Activated T-cell treated with anti-CD3 and anti-CD28 coated beads for 1 hour (primary cell): Measurements from ENCODE around the gene RGS3.

Experiments used
- DNase-seq: peaks from one replicate; pipeline ENCODE4 v3.0.0-alpha.2; 2020; ENCODE audit warnings: low read depth

The RGS3 gene

GRCh38 chr9:113511856-113512761 lies 48.6 kb downstream of the RGS3 start:
- DNase-seq: peak; percentile 45

- DNase-seq: no peak
These were observed 49.6 kb downstream of the RGS3 start for GRCh38 chr9:113513111-113513510.

- DNase-seq: no peak
These were observed 50.0 kb downstream of the RGS3 start for GRCh38 chr9:113513536-113513935.

GRCh38 chr9:113514061-113514460 lies 50.5 kb downstream of the RGS3 start:
- DNase-seq: no peak

- DNase-seq: no peak
These were observed 51.2 kb downstream of the RGS3 start for GRCh38 chr9:113514748-113515147.

GRCh38 chr9:113515862-113516261 lies 52.3 kb downstream of the RGS3 start:
- DNase-seq: no peak

GRCh38 chr9:113516840-113517577 lies 53.5 kb downstream of the RGS3 start:
- peak; percentile 40 for DNase-seq

- DNase-seq: no peak
These were observed 56.0 kb downstream of the RGS3 start for GRCh38 chr9:113519426-113520108.

GRCh38 chr9:113520109-113520642 lies 56.6 kb downstream of the RGS3 start:
- no peak for DNase-seq

GRCh38 chr9:113521693-113522255 lies 58.2 kb downstream of the RGS3 start:
- DNase-seq: no peak

- DNase-seq: no peak
These were observed 58.9 kb downstream of the RGS3 start for GRCh38 chr9:113522419-113522818.

GRCh38 chr9:113522858-113523257 lies 59.3 kb downstream of the RGS3 start:
- no peak for DNase-seq

GRCh38 chr9:113523421-113524141 lies 60.1 kb downstream of the RGS3 start:
- peak; percentile 40 for DNase-seq

- no peak for DNase-seq
These were observed 60.9 kb downstream of the RGS3 start for GRCh38 chr9:113524468-113524867.

- no peak for DNase-seq
These were observed 61.7 kb downstream of the RGS3 start for GRCh38 chr9:113525205-113525604.

GRCh38 chr9:113525831-113526230 lies 62.3 kb downstream of the RGS3 start:
- DNase-seq: no peak

- no peak for DNase-seq
These were observed 62.8 kb downstream of the RGS3 start for GRCh38 chr9:113526231-113526746.

- DNase-seq: no peak
These were observed 63.3 kb downstream of the RGS3 start for GRCh38 chr9:113526841-113527240.

GRCh38 chr9:113528088-113528487 lies 64.6 kb downstream of the RGS3 start:
- DNase-seq: no peak

- no peak for DNase-seq
These were observed 65.3 kb downstream of the RGS3 start for GRCh38 chr9:113528811-113529210.
